OCI-LY7 (cell line): ENCODE data around the gene RAB15. TPM values are rescaled to one million over a fixed set of nuclear protein-coding genes. Genes with fewer than 3 reads are reported as not detected.
"Not testable (repeated sequence)": the region's sequence is repeated elsewhere in the genome, so short reads cannot be mapped to it uniquely, and the experiment has no call there.

ENCODE experiments used
- BruUV-seq: library from RNA; stranded (reverse); fragments of 400-500 nt; replicated peaks from 2 replicates; lab custom pipeline; 2021; lab: Mats Ljungman, UMichigan
- CTCF ChIA-PET: fragments of 300-600 bp; sonication (Branson Sonifier 250); formaldehyde crosslinking; loops from one replicate; lab custom pipeline; 2022; ENCODE audit warnings: antibody characterized with exemption; ENCODE audit not compliant: unreplicated experiment; lab: Charles Lee
- POLR2A ChIA-PET: fragments of 300-600 bp; sonication (Branson Sonifier 250); formaldehyde crosslinking; loops from one replicate; lab custom pipeline; 2022; ENCODE audit warnings: antibody characterized with exemption; lab: Charles Lee
- DNase-seq: peaks from one replicate; pipeline ENCODE4 v3.0.0-alpha.2; 2015; ENCODE audit warnings: low spot score
- H2AFZ ChIP-seq: fragments of 200-600 bp; sonication (generic), shearing (Covaris generic); 2 replicates; pipeline ENCODE4 v1.6.1; 2014; ENCODE audit warnings: mild to moderate bottlenecking, antibody characterized with exemption, low read length, moderate library complexity
- H3K27ac ChIP-seq: fragments of 200-600 bp; sonication (generic); 2 replicates; pipeline ENCODE4 v1.5.1; 2014; ENCODE audit warnings: mixed run types, low read depth, mild to moderate bottlenecking, moderate library complexity, low read length, inconsistent platforms; ENCODE audit not compliant: poor library complexity, severe bottlenecking
- H3K36me3 ChIP-seq: fragments of 200-600 bp; sonication (generic); 2 replicates; pipeline ENCODE4 v1.6.1; 2014; ENCODE audit warnings: mild to moderate bottlenecking, antibody characterized with exemption, low read length, moderate library complexity, mixed read lengths; ENCODE audit not compliant: insufficient read depth
- H3K4me1 ChIP-seq: fragments of 200-600 bp; sonication (generic); 2 replicates; pipeline ENCODE4 v1.5.1; 2014; ENCODE audit warnings: mild to moderate bottlenecking, low read length; ENCODE audit not compliant: insufficient read depth, poor library complexity, severe bottlenecking
- H3K4me2 ChIP-seq: fragments of 200-600 bp; sonication (generic); 2 replicates; pipeline ENCODE4 v1.6.1; 2014; ENCODE audit warnings: mild to moderate bottlenecking, low read length
- H3K4me3 ChIP-seq: fragments of 200-600 bp; sonication (generic); 2 replicates; pipeline ENCODE4 v1.5.1; 2014; ENCODE audit warnings: mild to moderate bottlenecking, low read depth, low read length; ENCODE audit not compliant: poor library complexity, severe bottlenecking
- H3K79me2 ChIP-seq: fragments of 200-600 bp; sonication (generic); 2 replicates; pipeline ENCODE4 v1.6.1; 2016; ENCODE audit warnings: low read depth, mild to moderate bottlenecking, low read length, moderate library complexity, mixed read lengths; ENCODE audit not compliant: insufficient read depth
- H3K9me2 ChIP-seq: fragments of 200-600 bp; sonication (generic); 2 replicates; pipeline ENCODE4 v1.6.1; 2016; ENCODE audit warnings: mild to moderate bottlenecking, low read length, mixed read lengths; ENCODE audit not compliant: insufficient read depth
- H3K9me3 ChIP-seq: fragments of 200-600 bp; sonication (generic); 2 replicates; pipeline ENCODE4 v1.6.1; 2014; ENCODE audit warnings: mild to moderate bottlenecking, mixed run types, low read length, mixed read lengths
- H4K20me1 ChIP-seq: fragments of 200-600 bp; sonication (generic); 2 replicates; pipeline ENCODE4 v1.6.1; 2014; ENCODE audit warnings: mild to moderate bottlenecking, antibody characterized with exemption, low read length, moderate library complexity, mixed read lengths; ENCODE audit not compliant: insufficient read depth
- EZH2phosphoT487 ChIP-seq: fragments of 200-600 bp; sonication (generic); IDR thresholded peaks from 2 replicates; pipeline ENCODE4 v1.6.1; 2018; ENCODE audit warnings: low read depth, borderline replicate concordance, mild to moderate bottlenecking, mixed run types, antibody characterized with exemption, low read length, moderate library complexity, mixed read lengths
- intact Hi-C: fragments of 100-400 bp; cut with micrococcal nuclease; formaldehyde crosslinking; loops from one replicate; pipeline ENCODE4 v1.10.0; 2022; ENCODE audit not compliant: unreplicated experiment
- total RNA-seq, 2 experiments: library from RNA; depleted of rRNA in 1 of 2; stranded (reverse); fragments of >200 nt in 1 of 2; shearing (Covaris generic) in 1 of 2; gene quantifications; 2 replicates each; pipeline ENCODE4 v1.2.3, GENCODE V29; 2014 to 2022
- TF ChIP-seq, protein P1 (sequence below): fragments of 200-600 bp; sonication (generic); conservative IDR thresholded peaks from 2 replicates; pipeline ENCODE4 v1.5.1; 2014; ENCODE audit warnings: mild to moderate bottlenecking, antibody characterized with exemption, low read length, moderate library complexity, mixed read lengths

RAB15 gene
- total RNA-seq, 2 experiments from 2014 or later = 0.38 TPM; not detected in 1

DNA sequence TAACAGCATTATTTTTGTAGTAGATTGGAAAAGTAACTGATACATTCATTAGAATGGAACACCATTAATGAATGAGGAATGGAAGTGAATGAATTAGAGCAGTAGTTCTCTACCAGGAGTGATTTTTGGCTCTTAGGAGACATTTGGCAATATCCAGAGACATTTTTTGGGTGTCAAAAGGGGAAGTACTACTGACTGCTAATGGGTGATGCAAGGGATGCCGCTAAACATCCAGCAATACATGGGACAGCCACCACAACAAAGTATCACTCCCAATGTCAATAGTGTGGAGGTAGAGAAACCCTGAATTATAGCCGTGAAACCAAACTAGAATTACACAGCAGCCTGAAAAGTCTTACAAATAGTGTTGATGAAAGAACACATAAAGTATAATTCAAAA is 56.3 kb downstream of the RAB15 start:
- Histone ChIP-seq H3K27ac (no peak overlapping the region), H2AFZ (no peak overlapping the region), H3K9me3 (no peaks in the 10 kb centered on the region), H3K79me2 (peaks cover 62% of the 10 kb centered on the region), H3K4me2 (peak overlapping the region; percentile 86), H4K20me1 (peaks cover 27% of the 10 kb centered on the region; the same call in 1 of the 2 replicates), H3K4me1 (peaks cover 16% of the 10 kb centered on the region), H3K4me3 (peak overlapping the region; percentile 91), H3K36me3 (peaks cover 29% of the 10 kb centered on the region), H3K9me2 (no peaks in the 10 kb centered on the region)
- BruUV-seq = no TSS peak
- intact Hi-C loops = no loop called here
- CTCF ChIA-PET = no interaction called here
- TF ChIP-seq EZH2phosphoT487 = no peak
- POLR2A ChIA-PET = interaction anchor here (0.6 to 1.8 kb wide), 2 partner anchors 9 to 99 kb away, joined by 4 to 14 read pairs; no protein-coding TSS in a partner anchor
- DNase-seq = peak; percentile 15

DNA sequence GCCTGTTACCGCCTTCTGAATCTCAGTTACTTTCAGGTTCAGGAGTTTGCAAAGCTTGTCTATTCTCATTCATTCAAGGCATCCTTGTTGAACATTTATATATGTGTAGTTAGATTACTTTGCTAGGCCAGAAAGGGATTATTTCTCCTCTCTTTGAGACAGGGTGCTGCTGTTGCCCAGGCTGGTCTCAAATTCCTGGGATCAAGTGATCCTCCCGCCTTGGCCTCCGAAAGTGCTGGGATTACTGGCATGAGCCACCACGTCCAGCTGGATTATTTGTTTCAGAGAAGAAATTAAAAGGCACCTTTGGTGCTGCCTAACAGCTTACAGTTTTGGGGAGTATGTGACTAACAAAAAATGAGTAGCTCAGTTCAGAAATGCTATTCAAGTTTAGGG is 57.1 kb downstream of the RAB15 start:
- ChIA-PET CTCF (interaction anchor here (0.6 to 0.7 kb wide), 3 partner anchors 59 to 467 kb away, joined by 3 to 8 read pairs (median 6); no protein-coding TSS in a partner anchor), POLR2A (interaction anchor here (0.6 to 1.8 kb wide), 5 partner anchors 10 to 748 kb away, joined by 3 to 14 read pairs (median 4); no protein-coding TSS in a partner anchor)
- H3K4me2 ChIP-seq = peak overlapping the region; percentile 86
- no peaks in the 10 kb centered on the region for H3K9me3 ChIP-seq
- no peak for DNase-seq
- H3K4me3 ChIP-seq = peak overlapping the region; percentile 91
- peaks cover 54% of the 10 kb centered on the region for H3K79me2 ChIP-seq
- no peaks in the 10 kb centered on the region for H3K9me2 ChIP-seq
- TSS peak; percentile 76 for BruUV-seq
- H4K20me1 ChIP-seq = peaks cover 20% of the 10 kb centered on the region; the same call in 1 of the 2 replicates
- H3K36me3 ChIP-seq = peaks cover 29% of the 10 kb centered on the region
- TF ChIP-seq, protein P1, sequence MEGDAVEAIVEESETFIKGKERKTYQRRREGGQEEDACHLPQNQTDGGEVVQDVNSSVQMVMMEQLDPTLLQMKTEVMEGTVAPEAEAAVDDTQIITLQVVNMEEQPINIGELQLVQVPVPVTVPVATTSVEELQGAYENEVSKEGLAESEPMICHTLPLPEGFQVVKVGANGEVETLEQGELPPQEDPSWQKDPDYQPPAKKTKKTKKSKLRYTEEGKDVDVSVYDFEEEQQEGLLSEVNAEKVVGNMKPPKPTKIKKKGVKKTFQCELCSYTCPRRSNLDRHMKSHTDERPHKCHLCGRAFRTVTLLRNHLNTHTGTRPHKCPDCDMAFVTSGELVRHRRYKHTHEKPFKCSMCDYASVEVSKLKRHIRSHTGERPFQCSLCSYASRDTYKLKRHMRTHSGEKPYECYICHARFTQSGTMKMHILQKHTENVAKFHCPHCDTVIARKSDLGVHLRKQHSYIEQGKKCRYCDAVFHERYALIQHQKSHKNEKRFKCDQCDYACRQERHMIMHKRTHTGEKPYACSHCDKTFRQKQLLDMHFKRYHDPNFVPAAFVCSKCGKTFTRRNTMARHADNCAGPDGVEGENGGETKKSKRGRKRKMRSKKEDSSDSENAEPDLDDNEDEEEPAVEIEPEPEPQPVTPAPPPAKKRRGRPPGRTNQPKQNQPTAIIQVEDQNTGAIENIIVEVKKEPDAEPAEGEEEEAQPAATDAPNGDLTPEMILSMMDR = no peak
- TF ChIP-seq EZH2phosphoT487 = no peak
- H3K27ac ChIP-seq = peak overlapping the region; percentile 52
- intact Hi-C loops = no loop called here
- H2AFZ ChIP-seq = peak overlapping the region; percentile 89; the same call in 1 of the 2 replicates
- H3K4me1 ChIP-seq = peaks cover 16% of the 10 kb centered on the region

DNA sequence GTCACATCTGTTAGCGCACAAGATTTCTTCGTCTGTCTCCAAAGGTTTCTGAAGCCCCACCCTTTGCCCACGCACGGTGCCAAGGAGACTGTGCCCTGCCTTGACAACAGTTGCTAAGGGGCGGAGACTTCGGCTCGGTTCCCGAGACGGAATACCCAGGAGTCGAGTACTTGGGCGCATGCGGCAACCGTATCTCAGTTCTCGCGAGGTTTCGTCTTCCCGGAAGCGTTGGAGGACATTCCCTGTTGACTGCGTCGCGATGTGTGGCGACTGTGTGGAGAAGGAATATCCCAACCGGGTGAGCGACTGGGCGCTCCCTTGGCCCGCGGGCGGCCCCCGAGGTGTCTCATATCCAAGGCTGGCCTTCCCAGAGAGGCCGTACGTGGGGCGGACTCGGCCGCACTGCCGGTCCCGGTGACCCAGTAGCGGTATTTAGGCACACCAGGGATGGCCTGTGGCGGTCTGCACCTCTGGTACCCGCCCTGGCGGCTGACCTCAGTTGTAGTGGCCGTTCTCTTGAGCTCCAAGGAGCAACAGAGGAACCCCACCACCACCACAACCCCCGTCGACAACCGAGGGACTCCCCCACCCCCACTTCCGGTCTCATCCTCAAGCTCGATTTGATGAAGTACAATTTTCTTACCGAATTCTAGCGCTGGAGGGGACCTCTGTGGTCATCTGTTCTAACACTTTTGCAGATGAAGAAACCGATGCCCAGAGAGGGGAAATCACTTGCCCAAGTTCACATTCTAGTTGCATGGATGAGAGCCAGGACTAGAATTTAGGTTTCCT is 57.7 kb downstream of the RAB15 start, which contains the start of gene CHURC1:
Gene CHURC1 (plus strand): TSS at position 219 of the 792 bp plus-strand sequence. CDS start 41 bp downstream, at position 260.
- peak within 1 kb of the TSS; percentile 52 for H3K27ac ChIP-seq
- H3K36me3 ChIP-seq = peaks cover 26% of the 10 kb centered on the region
- peak; percentile 97 for DNase-seq
- intact Hi-C loops = no loop called here
- peak within 1 kb of the TSS; percentile 89 for H2AFZ ChIP-seq
- H3K79me2 ChIP-seq = peaks cover 48% of the 10 kb centered on the region
- ChIA-PET CTCF (interaction anchor here (0.6 to 0.7 kb wide), 4 partner anchors 58 to 467 kb away, joined by 3 to 8 read pairs (median 4); no protein-coding TSS in a partner anchor), POLR2A (interaction anchor here (0.6 to 1.8 kb wide), 5 partner anchors 10 to 748 kb away, joined by 3 to 14 read pairs (median 4); no protein-coding TSS in a partner anchor)
- peaks cover 16% of the 10 kb centered on the region for H3K4me1 ChIP-seq
- peaks cover 18% of the 10 kb centered on the region; the same call in 1 of the 2 replicates for H4K20me1 ChIP-seq
- TF ChIP-seq, protein P1 = no peak
- no peak for TF ChIP-seq EZH2phosphoT487
- no peaks in the 10 kb centered on the region for H3K9me2 ChIP-seq
- H3K4me3 ChIP-seq = peak within 1 kb of the TSS; percentile 91
- H3K9me3 ChIP-seq = no peaks in the 10 kb centered on the region
- peak within 1 kb of the TSS; percentile 86 for H3K4me2 ChIP-seq
- no TSS peak for BruUV-seq

DNA sequence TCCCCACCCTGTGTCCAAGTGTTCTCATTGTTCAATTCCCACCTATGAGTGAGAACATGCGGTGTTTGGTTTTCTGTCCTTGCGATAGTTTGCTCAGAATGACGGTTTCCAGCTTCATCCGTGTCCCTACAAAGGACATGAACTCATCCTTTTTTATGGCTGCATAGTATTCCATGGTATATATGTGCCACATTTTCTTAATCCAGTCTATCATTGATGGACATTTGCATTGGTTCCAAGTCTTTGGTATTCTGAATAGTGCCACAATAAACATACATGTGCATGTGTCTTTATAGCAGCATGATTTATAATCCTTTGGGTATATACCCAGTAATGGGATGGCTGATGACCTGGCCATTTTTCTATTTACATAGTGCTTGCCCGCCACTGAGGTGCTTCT is 58.7 kb downstream of the RAB15 start:
- peaks cover 16% of the 10 kb centered on the region for H3K4me1 ChIP-seq
- H3K4me2 ChIP-seq = peak overlapping the region; percentile 86
- H3K9me2 ChIP-seq, DNase-seq, POLR2A ChIA-PET, H3K27ac ChIP-seq, H3K9me3 ChIP-seq, BruUV-seq, intact Hi-C loops: not testable (repeated sequence)
- peak overlapping the region; percentile 89; the same call in 1 of the 2 replicates for H2AFZ ChIP-seq
- H4K20me1 ChIP-seq = peaks cover 18% of the 10 kb centered on the region; the same call in 1 of the 2 replicates
- CTCF ChIA-PET = interaction anchor here (0.6 kb wide), 1 partner anchor 112 kb away, joined by 3 read pairs; no protein-coding TSS in a partner anchor
- peaks cover 38% of the 10 kb centered on the region for H3K79me2 ChIP-seq
- H3K36me3 ChIP-seq = peaks cover 16% of the 10 kb centered on the region
- peak overlapping the region; percentile 91 for H3K4me3 ChIP-seq
